Stimulated activated naive CD4-positive, alpha-beta T cell (primary cell): ENCODE data around the gene RGS3.
"Not testable (repeated sequence)": the region's sequence is repeated elsewhere in the genome, so short reads cannot be mapped to it uniquely, and the experiment has no call there.

Experiments
- DNase-seq, 6 experiments: peaks; one replicate each; lab custom pipeline; 2025; lab: John Stamatoyannopoulos, UW

Gene RGS3

DNA sequence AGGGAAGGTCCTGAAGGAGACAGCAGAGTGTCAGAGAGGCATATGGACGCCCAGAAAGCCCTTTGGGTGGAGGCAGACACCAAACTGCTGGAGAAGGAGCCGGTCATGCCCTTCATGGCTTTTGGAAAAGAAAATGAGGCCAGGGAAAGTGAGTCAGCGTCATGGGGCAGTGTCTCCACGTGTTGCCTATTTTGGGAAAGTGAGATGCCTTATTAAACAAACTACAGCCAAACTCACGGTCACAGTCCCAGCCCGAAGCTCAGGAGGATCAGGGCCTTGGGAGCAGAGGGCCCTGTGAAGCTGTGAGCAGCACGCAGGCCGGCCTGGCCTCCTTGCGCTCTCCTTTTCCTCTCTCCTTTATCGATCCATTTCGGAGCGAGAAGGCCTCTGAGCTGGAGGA is 25.0 kb downstream of the RGS3 start:
- no peak for DNase-seq

DNA sequence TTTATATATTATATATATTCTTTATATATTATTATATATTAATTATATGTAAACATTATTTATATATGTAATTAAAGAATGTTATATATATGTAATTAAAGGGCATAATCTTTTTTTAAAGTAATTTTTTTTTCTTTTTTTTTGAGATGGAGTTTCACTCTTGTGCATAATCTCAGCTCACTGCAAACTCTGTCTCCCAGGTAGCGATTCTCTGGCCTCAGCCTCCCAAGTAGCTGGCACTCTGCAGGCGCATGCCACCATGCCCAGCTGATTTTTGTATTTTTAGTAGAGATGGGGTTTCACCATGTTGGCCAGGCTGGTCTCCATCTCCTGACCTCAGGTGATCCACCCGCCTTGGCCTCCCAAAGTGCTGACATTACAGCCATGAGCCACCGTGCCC is 27.6 kb downstream of the RGS3 start:
- DNase-seq: not testable (repeated sequence)

DNA sequence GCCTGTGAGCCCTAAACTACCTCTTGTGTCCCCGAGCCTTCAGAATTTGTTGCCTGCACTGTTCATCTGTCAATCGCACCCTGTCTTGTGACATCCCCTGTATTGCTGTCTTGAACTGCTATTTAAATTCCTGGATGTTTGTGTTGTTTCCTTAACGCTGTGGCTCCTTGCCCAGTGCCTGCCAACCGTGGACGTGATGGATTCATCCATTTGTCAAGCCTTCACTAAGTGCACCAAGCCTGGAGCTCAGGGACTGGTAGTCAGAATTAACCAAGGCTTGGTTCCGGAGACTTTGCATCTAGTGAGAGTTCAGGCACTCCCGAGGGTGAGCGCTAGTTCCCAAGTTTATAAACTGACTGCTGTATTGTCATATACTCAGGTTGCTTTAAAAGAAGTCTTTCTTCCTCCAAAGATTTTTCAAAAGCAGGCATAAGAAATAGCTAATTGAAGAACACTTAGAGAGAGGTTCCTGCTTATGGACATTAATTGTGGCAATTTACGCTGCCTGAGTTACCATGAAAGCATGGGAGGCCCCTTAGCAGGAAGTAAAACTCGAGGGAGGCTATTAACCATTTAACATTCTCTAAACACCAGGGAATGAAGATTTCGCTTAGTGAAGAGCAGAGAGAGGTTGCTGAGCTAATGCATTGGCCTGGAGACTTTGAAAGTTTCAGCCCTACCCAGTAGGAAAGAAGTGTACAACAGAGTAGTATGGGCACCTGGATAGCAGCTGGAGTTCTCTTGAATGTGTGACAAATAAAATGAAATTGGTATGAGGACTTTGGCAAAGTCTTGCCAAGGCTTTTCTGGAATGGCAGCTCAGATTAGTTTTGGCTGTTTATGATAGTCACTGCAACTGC is 29.0 kb downstream of the RGS3 start:
- DNase-seq: no peak

DNA sequence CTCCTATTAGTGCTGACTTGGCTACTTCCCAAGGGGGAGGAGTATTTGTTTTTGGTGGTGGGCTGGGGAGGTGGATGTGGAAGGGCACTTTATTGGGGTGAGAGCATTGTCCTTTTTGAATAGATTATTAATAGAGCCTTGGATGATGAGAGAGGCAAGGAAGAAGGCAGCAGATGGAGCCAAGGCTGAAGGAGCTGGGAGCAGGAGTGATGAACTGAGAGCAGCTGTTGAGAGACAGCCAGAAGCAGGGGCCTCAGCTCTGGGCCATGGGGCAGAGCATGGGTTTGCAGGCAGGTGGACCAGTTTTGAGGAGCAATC is 29.6 kb downstream of the RGS3 start:
- DNase-seq: no peak

DNA sequence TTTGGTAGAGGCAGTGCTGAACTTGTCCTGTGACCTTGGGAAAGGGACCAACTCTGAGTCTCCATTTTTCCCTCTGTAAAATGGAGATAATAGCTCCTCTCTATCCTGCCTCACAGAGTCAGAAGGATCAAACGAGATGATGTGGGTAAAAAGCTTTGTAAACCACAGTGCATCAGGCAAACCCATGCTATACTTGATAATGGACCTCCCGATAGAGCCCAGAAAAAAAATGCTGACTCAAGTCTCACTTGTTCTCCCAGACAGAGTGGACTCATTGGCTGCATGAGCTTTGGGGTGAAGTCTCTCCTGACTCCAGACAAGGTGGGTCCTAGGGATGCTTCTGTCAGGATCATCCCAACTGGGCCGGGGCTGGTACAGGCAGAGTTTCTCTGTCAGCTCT is 32.0 kb downstream of the RGS3 start:
- no peak for DNase-seq

DNA sequence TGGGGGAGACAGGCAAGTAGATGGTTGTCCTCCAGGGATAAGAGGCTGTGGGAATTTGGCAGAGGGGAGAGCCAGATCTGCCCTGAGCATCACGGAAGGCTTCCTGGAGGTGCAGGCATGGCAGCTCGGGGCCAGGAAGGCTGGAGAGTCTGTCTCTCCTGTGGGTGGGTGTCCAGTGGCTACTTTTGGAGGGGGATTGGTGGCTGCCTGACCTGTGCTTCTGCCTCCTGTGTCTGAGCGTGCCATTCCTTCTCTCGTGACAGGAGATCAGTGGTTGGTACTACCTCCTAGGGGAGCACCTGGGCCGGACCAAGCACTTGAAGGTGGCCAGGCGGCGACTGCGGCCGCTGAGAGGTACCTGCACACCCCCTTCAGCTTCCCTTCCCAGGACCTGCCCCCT is 33.5 kb downstream of the RGS3 start:
- no peak for DNase-seq

DNA sequence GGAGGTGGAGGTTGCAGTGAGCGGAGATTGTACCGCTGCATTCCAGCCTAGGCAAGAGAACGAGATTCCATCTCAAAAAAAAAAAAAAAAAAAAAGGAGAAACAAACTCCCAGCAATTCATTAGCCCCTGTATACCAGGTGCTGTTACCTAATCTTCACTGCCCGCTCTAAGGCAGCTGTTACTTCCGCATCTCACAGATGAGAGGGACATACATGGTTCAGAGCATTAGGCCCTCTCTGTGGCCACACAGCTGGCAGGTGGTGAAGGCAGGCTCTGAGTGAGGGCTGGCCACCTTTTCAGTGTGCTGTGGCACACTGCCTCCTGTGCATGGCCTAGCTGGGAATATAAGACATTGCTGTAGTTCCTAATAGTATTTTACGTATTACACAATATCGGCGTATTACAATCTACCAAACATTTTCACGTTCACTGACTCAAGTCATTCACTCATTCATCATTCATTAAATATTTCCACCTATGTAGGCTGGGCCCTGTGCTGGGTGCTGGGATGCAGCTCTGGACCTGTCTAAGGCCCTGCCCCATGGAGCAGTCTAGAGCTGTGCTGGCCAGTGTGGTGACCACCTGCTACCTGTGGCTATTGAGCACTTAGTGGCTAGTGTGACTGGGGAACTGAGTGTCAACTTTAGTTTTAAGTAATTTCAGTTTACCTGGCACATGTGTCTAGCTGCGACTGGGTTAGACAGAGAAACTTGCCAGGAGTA is 35.8 kb downstream of the RGS3 start:
- no peak for DNase-seq

DNA sequence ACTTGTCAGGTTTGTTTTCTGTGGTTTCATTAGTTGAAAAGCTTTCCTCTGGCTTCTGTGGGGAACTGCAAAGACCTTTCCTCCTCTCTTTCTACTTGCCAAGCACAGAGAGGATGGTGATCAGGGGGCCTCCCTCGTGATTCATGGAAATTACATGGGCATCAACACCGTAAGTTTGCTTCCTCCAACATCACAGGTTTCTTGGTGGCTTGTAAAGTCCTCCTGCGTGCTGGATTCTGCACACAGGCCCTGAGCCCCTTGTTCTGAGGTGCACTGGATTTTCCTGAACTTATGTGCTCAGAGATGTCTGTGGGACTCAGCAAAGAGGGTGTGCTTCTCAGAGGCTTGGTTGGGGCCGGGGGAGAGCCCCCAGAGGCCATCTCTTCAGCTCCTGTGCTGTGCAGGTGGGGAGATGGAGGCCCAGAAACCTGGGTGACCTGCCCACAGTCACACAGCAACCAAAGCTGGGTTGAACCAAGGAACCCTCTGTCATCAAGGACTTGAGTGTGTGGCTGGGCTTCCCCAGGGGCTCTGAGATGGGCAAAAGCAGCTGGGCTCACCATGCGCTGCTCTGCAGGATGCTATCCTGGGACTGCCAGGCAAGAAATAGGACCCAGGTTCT is 36.5 kb downstream of the RGS3 start:
- no peak for DNase-seq

DNA sequence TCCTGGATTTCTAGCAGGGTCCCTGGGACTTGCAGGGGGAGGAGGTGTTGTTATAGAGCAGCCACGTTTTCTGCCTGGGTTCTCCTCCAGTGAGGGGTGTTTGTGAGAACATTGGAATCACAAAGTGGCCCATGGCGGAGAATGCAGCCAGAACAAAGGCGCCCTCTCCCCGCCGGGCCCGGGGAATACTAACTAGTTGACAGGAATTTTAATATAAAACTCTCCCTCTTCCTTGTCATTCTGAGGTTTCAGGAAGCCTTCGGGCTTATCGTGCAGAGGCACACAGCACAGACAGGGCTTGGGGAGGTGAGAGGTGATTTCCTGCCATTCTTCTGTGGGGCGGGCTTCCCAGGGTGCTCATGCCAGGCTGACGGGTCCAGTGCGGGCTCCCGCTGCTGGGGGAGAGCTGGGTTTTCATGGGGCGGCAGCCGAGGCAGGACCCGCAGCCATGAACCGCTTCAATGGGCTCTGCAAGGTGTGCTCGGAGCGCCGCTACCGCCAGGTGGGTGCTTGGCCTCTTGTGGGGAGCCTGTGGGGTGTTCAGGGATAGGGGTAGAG is 37.7 kb downstream of the RGS3 start:
- DNase-seq: no peak

DNA sequence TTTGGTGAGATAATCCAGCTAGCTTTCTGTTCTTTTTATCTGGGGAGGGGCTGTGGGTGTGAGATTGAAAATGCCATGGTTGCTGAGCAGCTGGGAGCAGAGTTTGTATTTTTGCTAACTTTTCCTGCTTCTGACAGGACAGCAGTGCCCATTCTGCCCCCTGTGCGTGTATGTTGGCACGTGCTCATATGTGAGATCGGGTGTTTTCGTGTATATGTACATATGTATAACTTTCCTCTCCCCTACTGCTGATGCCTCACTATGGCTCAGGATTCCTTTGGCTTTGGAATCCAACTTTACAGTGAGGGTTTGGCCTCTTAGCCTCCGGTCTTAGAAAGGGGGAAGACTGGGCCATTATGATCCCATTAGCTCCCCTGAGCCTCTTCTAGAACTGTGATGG is 38.3 kb downstream of the RGS3 start:
- DNase-seq: no peak

DNA sequence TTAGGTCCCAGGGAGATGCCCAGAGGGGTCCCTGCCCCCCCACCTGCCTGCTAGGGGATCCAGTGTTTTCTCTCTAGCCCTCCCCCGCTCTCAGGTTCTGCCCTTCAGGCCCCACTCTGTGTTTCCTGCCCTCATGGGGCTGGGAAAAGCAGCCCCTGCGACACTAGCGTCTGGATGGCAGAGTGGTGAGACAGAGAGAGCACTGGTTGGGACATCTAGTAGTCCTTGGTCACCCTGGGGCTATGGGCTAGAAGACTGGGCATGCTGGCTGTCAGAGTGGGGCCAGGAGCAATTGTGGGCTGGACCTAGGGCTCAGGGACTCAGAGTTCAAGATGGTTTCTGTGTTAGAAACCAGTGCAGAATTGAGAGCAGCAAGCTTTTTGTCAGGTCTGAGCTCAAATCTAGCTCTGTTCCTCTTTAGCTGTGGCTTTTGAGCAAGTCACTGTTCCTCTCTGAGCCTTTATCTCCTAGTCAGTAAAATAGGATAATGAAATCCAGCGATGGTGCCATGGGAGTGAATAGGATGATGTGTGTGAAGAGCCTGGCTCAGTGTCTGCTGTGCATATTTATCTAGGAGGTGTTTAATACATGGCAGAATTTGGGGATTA is 39.0 kb downstream of the RGS3 start:
- DNase-seq: no peak

DNA sequence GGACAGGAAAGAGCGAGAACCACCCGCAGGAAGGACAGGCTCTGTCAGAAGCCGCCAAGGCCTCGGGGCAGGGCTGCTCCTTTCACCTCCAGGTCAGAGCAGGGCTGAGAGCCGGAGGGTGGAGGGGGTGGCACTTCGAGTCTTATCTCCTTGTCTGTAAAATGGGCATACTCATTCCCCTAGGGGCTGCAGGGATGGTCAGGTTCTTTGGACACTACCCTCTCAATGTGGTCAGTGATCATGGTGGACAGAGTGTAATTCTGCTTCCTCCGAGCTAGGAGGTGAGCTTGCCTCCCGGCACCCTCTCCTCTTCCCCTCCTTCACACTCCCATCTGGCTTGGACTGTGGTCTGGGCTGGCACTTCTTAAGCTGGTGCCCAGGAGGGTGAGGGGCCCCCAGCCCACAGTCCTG is 39.6 kb downstream of the RGS3 start:
- no peak for DNase-seq

DNA sequence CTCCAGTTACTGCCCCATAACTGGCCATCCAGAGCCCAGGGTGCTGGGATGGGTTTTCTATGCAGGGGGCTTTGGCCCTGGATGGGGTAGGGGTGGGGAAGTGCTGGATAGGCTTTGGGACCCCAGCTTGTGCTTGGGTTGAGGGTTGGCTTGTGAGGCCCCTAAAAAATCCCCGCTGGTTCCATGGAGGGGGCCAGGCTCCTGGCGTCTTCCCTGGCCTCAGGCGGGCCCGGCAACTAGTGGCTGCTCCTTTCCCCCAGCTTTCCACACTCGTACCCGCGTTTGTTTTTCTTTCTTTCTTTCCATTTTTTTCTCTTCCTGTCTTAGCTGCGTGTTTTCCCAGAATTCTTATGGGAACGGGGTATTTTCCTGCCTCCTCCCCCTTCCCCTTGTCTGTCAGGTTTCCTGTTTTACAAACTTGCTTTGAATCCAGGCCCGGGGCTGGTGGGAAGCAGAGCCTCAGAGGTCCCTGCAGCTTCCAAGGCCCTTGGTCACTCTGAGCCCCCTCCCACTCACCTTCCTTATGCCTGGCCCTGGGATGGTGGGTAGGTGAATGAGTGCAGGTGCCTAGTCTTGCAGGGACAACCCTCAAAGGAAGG is 40.2 kb downstream of the RGS3 start:
- no peak for DNase-seq

DNA sequence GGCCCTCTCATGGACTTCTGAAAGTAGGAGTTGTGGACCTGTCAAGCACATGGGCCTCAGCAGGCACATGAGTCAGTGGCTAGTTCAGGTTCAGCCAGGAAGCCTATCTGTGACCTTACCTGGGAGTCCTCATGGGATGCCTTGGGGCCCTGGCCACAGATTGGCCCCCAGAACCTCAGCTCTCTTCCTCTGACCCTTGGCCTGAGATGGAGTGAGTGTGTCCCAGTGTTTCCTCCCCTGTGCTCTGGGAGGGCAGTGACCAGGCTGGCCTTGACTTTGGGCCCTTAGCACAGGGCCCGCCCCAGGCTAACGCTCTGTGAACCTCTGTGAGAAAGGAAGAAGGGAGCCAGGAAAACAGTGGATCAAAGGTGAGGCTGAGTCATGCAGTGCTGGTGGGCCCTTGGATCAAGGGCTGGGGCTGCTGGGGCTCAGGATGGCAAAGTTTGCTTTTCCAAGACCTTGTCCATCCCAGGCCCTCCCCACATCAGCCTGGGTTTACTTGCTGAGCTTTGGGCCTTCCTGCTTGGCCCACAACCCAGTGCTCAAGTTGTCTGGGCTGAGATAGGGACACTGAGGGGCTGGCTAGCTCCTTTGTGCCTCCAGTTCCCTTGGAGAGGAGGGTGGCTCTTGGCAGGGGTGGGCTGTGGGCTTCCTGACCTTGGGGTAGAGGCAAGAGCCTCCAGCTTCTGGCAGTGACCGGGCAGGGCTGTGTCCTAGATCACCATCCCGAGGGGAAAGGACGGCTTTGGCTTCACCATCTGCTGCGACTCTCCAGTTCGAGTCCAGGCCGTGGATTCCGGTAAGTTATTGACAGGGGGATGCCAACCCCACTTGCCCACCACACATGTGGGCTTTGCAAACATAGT is 41.4 kb downstream of the RGS3 start:
- DNase-seq: no peak

DNA sequence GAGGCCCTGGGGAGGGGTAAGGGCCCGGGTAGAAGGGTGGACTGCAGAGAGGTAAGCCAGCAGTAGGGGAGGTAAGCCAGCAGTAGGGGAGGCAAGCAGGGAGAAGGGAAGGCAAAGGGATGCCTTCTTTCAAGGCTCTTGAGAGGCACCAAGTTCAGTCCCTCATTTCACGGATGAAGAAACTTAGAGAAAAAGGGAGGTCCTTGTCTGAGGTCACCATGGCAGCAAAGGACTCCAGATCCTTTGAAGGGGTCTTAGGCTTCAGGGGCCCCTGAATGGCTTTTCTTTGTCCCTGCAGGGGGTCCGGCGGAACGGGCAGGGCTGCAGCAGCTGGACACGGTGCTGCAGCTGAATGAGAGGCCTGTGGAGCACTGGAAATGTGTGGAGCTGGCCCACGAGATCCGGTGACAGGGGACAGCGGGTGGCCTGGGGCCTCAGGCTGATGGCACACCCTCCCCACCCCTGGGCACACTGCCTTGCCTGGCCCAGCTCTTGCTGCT is 42.6 kb downstream of the RGS3 start:
- no peak for DNase-seq

DNA sequence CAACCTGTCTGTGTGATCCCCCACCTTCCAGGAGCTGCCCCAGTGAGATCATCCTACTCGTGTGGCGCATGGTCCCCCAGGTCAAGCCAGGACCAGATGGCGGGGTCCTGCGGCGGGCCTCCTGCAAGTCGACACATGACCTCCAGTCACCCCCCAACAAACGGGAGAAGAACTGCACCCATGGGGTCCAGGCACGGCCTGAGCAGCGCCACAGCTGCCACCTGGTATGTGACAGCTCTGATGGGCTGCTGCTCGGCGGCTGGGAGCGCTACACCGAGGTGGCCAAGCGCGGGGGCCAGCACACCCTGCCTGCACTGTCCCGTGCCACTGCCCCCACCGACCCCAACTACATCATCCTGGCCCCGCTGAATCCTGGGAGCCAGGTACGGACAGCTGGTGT is 43.7 kb downstream of the RGS3 start:
- DNase-seq: no peak

DNA sequence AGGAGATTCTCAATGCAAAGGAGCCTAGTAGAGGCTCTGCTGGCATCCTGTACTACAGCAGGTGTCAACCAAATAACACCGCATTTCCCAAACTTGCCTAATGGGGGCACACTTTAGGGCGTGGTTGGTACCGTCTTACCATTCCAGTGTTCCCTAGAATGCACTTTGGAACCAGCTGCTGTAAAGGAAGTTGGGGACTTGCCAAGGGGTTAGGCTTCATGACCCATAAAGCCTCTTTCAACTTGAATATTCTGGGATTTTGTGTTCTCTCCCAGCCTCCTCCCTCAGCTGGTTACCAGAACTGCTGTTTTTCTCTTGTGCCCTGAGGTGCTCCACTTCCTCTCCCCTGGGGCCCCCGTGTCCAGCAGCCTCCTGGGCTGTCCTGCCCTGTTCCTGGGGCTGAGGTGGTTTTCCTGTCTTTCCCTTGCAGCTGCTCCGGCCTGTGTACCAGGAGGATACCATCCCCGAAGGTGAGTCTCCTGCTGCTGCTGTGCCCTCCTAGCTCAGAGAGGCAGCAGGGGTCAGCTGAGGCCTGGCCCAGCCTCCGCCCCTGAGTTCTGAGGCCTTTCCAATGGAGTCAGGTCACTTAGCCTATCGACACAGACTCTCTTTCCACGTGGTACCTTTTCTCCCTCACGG is 44.7 kb downstream of the RGS3 start:
- no peak for DNase-seq

DNA sequence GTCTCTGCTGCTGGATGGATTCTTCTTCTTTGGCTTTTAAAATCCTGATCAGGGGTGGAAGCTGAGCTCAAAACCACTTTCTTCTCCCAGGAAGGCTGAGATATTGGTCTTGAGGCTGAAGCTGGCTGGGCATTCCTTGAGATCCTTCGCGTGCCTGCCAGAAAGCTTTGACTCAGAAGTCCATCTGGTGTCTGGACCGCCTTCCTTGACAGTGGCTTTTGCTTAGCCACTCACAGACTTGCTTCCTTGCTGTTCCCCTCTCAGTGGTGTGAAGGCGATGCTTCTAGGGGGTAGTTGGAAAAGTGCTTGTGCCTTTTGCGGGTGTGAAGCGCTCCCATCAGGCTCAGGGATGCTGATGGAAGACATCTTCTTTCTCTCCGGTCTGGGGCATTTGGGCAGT is 45.9 kb downstream of the RGS3 start:
- no peak for DNase-seq

DNA sequence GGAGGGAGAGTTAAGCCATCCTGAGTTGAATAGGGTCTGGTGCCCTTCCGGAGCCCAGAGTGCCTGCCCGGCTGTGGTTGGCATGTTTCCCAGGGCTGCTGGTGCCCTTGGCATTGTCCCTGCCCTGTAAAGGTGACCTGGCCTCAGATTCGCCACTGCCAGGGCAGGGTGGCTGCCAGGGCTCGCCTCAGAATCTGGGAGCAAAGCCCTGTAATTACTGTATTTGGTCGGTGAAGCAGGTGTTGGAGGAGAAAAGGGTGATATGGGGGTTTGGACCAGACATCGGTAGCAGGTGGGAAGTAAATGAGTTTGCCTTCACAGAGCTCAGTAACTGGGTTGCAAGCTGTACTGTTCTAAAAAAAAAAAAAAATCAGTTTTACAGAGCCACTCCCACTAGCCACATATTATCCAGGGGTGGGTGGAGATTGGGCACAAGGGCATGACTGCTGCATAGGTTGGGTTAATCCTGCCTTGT is 47.6 kb downstream of the RGS3 start:
- no peak for DNase-seq
